HG02642 (cell line): ENCODE data around the gene RBMS2.
A peak's percentile ranks its signal among the peaks of the same experiment; 100 is the strongest.

Experiments
- ATAC-seq: cut with Tn5 transposase; IDR thresholded peaks from one replicate; pipeline ENCODE4 v1.9.1; 2021; ENCODE audit warnings: mild to moderate bottlenecking; ENCODE audit not compliant: unreplicated experiment, poor library complexity

Gene RBMS2

GRCh38 chr12:56629459-56630179 lies 108.0 kb downstream of the RBMS2 start:
- ATAC-seq = peak; percentile 10

- ATAC-seq = peak; percentile 65
Observed at GRCh38 chr12:56630180-56630632, 108.6 kb downstream of the RBMS2 start, which contains the start of gene BAZ2A. TSS of gene BAZ2A (minus strand) at chr12:56630326. CDS start at chr12:56617530, 12,796 bp downstream.

DNA sequence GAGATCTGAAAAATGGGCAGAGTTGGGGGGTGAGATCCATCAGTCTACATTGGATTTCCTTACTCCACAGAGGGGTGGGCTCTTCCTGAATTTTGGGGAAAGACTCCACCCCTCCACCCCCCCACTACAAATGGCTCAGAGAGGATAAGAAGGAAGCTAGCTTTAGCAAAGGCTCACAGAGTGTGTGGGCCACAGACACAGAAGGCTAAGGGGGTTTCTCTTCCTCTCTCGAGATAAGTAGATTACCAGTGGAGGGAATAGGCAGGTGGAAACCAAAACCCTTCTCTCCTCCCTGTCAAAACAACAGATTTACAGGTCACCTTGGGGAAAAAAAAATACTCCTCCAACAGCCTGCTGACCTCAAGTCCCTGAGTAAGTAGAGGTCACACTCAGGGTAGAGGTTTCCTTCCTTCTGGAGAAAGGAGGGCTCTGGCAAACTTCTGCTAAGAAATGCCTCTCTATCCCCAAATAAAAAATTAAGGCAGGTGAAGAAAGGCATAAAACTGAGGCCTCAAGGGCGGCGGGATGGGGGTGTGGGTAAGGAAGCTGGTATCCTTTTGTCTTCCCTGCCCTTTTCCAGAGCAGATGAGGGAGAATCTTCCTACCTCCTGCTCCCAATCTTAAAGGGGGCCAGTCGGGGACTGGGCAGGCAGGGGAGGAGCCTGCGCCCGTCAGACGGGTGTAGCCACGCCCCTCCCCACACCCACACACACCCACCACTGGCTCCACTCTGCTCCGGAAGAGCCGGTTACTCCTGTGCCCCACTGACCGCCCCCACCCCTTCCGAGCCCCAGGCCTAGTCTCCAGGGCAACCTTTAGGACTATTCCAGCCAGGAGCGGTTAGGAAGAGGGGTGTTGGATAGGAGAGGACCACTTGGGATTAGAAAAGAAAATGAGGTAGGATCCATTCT lies 110.4 kb downstream of the RBMS2 start:
- peak; percentile 20 for ATAC-seq

- no peak for ATAC-seq
Observed at GRCh38 chr12:56632701-56633467, 111.3 kb downstream of the RBMS2 start.

- no peak for ATAC-seq
Observed at GRCh38 chr12:56633468-56634241, 112.0 kb downstream of the RBMS2 start.

GRCh38 chr12:56634242-56634836 lies 112.7 kb downstream of the RBMS2 start:
- ATAC-seq = no peak

DNA sequence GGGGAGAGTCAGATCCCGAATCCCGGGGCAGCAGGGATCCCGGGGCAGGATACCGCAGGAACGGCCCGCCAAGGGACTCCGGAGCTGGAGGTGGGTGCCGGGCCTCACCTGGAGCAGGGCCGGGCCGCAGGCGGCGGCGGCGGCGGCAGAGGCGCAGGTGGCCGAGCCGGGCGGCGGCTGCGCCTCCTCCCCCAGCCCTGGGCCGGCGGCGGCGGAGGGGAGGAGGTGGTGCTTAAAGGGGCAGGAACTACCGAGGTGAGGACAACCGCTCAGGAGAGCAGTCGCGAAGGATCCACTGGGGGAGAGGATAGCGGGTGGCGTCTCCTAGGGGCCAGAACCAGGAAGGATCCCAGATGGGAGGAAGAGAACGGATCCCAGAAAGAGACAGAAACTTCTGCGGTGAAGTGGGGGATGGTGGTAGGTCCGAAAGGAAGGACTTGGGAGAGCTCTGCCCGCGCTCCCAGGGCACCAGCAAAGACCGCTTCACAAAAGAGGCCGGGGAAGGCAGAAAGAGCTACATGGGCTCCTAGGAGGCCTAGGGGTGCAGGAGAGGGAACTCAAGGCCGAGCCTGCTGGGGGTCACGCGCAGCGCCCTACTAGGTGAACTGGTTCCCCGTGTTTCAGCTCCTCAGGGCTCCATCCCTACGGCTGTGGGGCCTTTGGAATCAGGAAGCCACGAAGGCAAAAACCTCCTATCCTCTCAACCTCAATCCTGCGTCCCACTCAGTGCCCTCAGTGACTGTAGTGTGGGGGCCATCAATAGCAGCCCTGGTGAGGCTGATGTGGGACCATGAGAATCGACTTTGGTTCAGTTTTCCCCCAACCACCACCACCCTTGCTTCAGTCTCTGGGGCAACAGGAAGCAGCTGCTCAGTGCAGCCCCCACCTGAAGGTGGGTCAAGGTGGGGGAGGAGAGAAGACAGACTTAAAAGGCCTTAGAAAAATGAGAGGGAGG lies 113.5 kb downstream of the RBMS2 start:
- ATAC-seq = peak; percentile 25

DNA sequence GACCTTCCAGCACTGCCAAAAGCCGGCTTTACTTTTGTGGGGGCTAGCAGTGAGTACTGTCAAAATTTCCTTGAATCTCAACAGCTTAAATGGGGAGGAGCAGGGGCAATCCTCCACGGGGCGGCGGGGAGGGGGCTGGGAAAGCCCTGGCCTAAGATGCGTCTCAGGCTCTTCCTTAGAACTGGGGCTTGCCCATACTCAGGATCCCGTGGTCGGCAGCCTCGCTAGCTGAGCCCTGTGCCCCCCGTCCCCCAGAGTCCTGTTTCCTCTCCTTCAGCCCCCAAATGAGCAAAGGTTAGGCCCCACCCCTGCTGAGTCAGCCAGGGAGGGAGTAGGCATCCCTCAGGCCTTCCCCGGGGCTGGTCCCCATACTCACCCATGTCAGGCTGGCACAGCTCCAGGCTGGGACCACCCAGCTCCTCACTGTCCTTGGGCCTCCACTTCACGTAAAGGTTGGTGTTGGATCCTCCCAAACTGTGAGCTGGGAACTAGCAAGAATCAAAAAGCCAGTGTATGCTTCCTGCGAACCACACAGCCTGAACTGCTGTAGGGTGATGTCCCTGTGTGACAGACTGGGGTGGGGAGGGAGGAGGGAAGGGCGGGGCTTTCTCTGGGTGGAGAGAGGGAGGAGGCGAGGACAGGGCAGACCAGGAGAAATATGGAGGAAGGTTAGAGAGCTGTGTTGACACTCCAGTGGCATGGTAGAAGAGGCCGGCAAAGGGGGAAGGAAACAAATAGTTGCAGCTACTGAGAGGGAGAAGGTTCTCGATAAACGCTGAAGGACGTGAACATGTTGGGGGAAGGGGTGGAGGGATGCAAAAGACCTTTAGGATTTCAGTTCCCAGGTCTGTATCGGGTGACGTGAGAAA lies 114.4 kb downstream of the RBMS2 start:
- ATAC-seq = peak; percentile 48

DNA sequence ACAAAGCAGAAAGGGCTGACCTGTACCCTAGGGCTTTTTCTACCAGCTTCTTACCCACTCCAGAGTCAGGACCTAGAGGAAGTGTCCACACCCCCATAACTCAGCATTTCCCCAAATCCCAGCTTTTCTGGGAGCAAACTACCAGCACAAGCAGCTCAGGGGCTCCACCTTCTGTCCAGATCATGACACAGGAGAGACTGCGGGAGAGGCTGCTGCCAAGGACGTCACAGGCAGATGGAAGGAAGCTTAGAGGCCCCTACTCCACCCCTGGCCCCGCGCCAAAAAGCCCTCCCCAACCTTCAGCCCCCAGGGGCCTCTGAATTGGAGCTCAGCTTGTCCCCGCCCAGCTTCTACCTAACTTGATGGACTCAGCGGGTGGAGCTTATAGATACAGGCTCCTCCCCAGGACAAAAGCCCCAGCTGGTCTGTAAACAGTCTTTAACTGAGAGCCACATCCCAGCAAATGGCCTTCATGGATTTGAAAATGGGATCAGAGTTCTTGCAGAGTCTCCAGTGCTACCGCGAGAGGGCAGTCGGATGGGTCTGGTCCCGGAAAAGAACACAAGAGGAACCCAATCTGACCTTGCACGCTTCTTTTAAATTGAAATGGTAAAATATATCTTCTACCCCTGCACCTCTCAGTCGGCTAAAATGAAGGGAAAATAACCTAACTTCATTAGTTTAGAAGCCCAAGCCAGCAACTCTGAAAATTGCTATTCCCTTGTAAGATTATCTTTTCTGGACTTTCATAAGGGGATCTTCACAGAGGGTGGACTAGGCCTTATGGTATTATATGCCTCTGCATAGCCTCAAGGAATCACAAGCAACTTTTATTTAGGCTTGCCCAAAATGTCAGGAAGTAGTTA lies 115.3 kb downstream of the RBMS2 start:
- peak; percentile 59 for ATAC-seq

DNA sequence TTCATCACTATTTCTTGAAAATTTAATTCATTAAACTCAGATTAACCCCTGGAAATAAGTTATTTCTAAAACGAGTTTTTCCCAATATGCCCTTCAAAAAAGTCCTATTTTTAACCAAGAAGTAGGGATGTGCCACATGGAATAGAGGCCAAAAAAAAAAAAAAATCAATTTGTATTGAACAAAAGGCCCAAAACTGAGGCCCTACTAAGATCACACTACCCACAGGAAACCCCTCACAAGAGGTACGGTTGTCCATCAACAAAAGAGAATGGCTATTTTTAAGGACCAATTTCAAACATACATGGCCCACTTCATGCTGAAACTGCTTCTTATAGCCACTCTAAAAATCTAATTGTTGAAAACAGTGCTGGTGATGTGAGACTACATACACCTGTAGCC lies 116.0 kb downstream of the RBMS2 start:
- ATAC-seq = no peak

DNA sequence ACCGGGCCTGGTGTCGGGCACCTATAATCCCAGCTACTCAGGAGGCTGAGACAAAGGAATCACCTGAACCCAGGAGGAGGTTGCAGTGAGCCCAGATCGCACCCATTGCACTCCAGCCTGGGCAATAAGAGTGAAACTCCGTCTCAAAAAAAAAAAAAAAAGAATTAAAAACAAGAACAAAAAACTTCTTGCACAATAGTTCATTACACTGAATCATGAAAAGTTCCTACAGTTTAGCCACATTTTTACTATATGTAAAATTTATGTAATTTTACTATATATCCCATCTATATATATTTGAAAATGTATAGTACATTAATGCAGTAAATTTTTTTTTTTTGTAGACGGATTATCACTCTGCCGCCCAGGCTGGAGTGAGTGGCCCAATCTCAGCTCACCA lies 119.6 kb downstream of the RBMS2 start:
- no peak for ATAC-seq

DNA sequence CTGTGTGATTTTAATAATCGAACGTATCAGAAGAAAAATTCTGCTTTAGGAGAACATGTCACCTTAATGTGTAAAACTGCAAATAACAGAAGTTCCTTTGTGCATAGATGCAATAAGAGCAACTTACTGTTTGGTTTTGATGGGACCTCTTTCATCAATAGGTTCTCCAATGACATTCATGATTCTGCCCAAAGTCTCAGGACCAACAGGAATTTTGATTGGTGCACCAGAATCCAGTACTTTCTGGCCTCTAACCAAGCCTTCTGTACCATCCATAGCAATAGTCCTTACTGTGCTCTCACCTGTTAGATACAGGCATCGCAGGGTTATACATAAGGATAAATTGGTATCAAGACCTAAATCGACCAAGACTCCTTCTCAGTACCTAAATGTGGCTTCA lies 123.0 kb downstream of the RBMS2 start:
- no peak for ATAC-seq

DNA sequence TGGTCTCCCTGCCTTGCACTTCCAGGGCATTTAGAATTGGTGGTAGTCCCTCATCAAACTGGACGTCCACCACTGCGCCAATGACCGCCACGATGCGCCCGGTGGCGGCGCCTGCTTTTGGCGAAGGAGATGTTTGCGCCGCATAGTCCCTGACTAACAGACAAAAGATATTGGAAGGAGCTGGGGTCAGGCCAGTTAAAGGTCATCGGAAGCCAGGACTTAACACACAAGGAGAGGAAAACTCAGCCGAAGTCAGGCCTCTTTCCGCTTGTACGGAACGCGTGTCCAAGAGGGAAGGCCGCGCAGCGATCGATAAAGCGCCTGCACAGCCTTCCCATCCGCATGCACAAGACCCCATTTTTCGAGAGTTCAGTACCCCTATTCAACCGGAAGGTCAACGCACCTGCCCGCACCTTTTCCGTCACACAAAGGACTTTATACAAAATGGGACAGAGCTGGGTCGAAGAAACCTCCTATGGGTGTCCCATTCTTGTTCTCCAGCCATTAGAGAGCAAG lies 123.6 kb downstream of the RBMS2 start:
- no peak for ATAC-seq
